GM03348 (cell line): ENCODE measurements around the gene GALNT16.
"Not testable (repeated sequence)": the region's sequence is repeated elsewhere in the genome, so short reads cannot be mapped to it uniquely, and the experiment has no call there.

Experiments used
- DNase-seq: peaks from one replicate; pipeline ENCODE4 v3.0.0; 2012; ENCODE audit warnings: low spot score

GALNT16 gene

GRCh38 chr14:69363055-69363454 lies 103.1 kb downstream of the GALNT16 start:
- peak; percentile 84 for DNase-seq

- no peak for DNase-seq
Observed at GRCh38 chr14:69363964-69364363, 104.0 kb downstream of the GALNT16 start.

- no peak for DNase-seq
Observed at GRCh38 chr14:69364378-69364777, 104.4 kb downstream of the GALNT16 start.

GRCh38 chr14:69366069-69366468 lies 106.1 kb downstream of the GALNT16 start:
- DNase-seq, result no peak

GRCh38 chr14:69366761-69367160 lies 106.8 kb downstream of the GALNT16 start:
- no peak for DNase-seq

GRCh38 chr14:69368381-69368780 lies 108.4 kb downstream of the GALNT16 start:
- DNase-seq, result no peak

- DNase-seq, result no peak
Observed at GRCh38 chr14:69370061-69370460, 110.1 kb downstream of the GALNT16 start.

- no peak for DNase-seq
Observed at GRCh38 chr14:69372146-69372545, 112.2 kb downstream of the GALNT16 start.

GRCh38 chr14:69373104-69373503 lies 113.1 kb downstream of the GALNT16 start:
- DNase-seq, result no peak

- no peak for DNase-seq
Observed at GRCh38 chr14:69374235-69374634, 114.3 kb downstream of the GALNT16 start.

GRCh38 chr14:69375182-69375581 lies 115.2 kb downstream of the GALNT16 start:
- no peak for DNase-seq

- DNase-seq, result no peak
Observed at GRCh38 chr14:69375722-69376121, 115.8 kb downstream of the GALNT16 start.

GRCh38 chr14:69376439-69376838 lies 116.5 kb downstream of the GALNT16 start:
- no peak for DNase-seq

- no peak for DNase-seq
Observed at GRCh38 chr14:69378274-69378673, 118.3 kb downstream of the GALNT16 start.

- no peak for DNase-seq
Observed at GRCh38 chr14:69387311-69387710, 127.4 kb downstream of the GALNT16 start.

- DNase-seq, result not testable (repeated sequence)
Observed at GRCh38 chr14:69391400-69391799, 131.4 kb downstream of the GALNT16 start.

- no peak for DNase-seq
Observed at GRCh38 chr14:69392481-69392880, 132.5 kb downstream of the GALNT16 start.

- DNase-seq, result no peak
Observed at GRCh38 chr14:69395929-69396328, 136.0 kb downstream of the GALNT16 start.

GRCh38 chr14:69398053-69398817 lies 138.3 kb downstream of the GALNT16 start, which contains the start of the genes ERH and SLC39A9:
Gene ERH (minus strand): TSS chr14:69398299. CDS start chr14:69398233, 66 bp downstream.
Gene SLC39A9 (plus strand): TSS chr14:69398692. CDS start chr14:69399370, 678 bp downstream.
- peak; percentile 95 for DNase-seq

GRCh38 chr14:69398818-69399210 lies 138.9 kb downstream of the GALNT16 start:
- no peak for DNase-seq

GRCh38 chr14:69399750-69400149 lies 139.8 kb downstream of the GALNT16 start:
- no peak for DNase-seq

- DNase-seq, result no peak
Observed at GRCh38 chr14:69400154-69400553, 140.2 kb downstream of the GALNT16 start.

- DNase-seq, result no peak
Observed at GRCh38 chr14:69401841-69402240, 141.9 kb downstream of the GALNT16 start.

GRCh38 chr14:69404478-69404877 lies 144.5 kb downstream of the GALNT16 start:
- no peak for DNase-seq
